Pulmonary artery endothelial cell (primary cell): Measurements from ENCODE around the gene XPO6. TPM values are rescaled to one million over a fixed set of nuclear protein-coding genes. Genes with fewer than 3 reads are reported as not detected.

Experiments used
- DNase-seq: peaks from one replicate; pipeline ENCODE4 v3.0.0-alpha.2; 2011; ENCODE audit warnings: low read depth, low spot score
- total RNA-seq: library from RNA; depleted of rRNA; stranded (reverse); fragments of >200 nt; gene quantifications from 2 replicates; pipeline ENCODE4 v1.2.3, GENCODE V29; 2014

The XPO6 gene
- total RNA-seq, 1 donor from 2014 or later: 76.8 TPM

- DNase-seq: no peak
Measured at GRCh38 chr16:28186752-28187151, 25.0 kb downstream of the XPO6 start.

GRCh38 chr16:28185696-28186095, 26.1 kb downstream of the XPO6 start:
- no peak for DNase-seq

- DNase-seq: no peak
Measured at GRCh38 chr16:28184625-28185024, 27.1 kb downstream of the XPO6 start.

- DNase-seq: no peak
Measured at GRCh38 chr16:28183930-28184329, 27.8 kb downstream of the XPO6 start.

GRCh38 chr16:28183484-28183883, 28.3 kb downstream of the XPO6 start:
- no peak for DNase-seq

GRCh38 chr16:28182801-28183200, 29.0 kb downstream of the XPO6 start:
- no peak for DNase-seq

- no peak for DNase-seq
Measured at GRCh38 chr16:28182183-28182582, 29.6 kb downstream of the XPO6 start.

- DNase-seq: peak; percentile 71
Measured at GRCh38 chr16:28181515-28181914, 30.2 kb downstream of the XPO6 start.

GRCh38 chr16:28180655-28181460, 30.9 kb downstream of the XPO6 start:
- peak; percentile 11 for DNase-seq

- DNase-seq: no peak
Measured at GRCh38 chr16:28179354-28179753, 32.4 kb downstream of the XPO6 start.

GRCh38 chr16:28175715-28176114, 36.0 kb downstream of the XPO6 start:
- DNase-seq: no peak

- DNase-seq: no peak
Measured at GRCh38 chr16:28172336-28172735, 39.4 kb downstream of the XPO6 start.

- DNase-seq: no peak
Measured at GRCh38 chr16:28171816-28172215, 39.9 kb downstream of the XPO6 start.

- no peak for DNase-seq
Measured at GRCh38 chr16:28168991-28169554, 42.7 kb downstream of the XPO6 start.

GRCh38 chr16:28167730-28168129, 44.0 kb downstream of the XPO6 start:
- no peak for DNase-seq

GRCh38 chr16:28167221-28167620, 44.5 kb downstream of the XPO6 start:
- DNase-seq: no peak

- DNase-seq: no peak
Measured at GRCh38 chr16:28166394-28167208, 45.2 kb downstream of the XPO6 start.

- DNase-seq: no peak
Measured at GRCh38 chr16:28165598-28165997, 46.2 kb downstream of the XPO6 start.

GRCh38 chr16:28164140-28164539, 47.6 kb downstream of the XPO6 start:
- no peak for DNase-seq

- DNase-seq: no peak
Measured at GRCh38 chr16:28163699-28164098, 48.1 kb downstream of the XPO6 start.

GRCh38 chr16:28162326-28162877, 49.4 kb downstream of the XPO6 start:
- DNase-seq: no peak

- no peak for DNase-seq
Measured at GRCh38 chr16:28161626-28162025, 50.1 kb downstream of the XPO6 start.
